ENCODE measurements around the gene FLOT1. TPM values are rescaled to one million over a fixed set of nuclear protein-coding genes. Genes with fewer than 3 reads are reported as not detected.

Gene FLOT1
- total and polyA plus RNA-seq, 2 of the 13 experiments (the other 11 are each of a cell fraction or from before 2014, with no cell fraction given) = 82.3 to 130 TPM

DNA sequence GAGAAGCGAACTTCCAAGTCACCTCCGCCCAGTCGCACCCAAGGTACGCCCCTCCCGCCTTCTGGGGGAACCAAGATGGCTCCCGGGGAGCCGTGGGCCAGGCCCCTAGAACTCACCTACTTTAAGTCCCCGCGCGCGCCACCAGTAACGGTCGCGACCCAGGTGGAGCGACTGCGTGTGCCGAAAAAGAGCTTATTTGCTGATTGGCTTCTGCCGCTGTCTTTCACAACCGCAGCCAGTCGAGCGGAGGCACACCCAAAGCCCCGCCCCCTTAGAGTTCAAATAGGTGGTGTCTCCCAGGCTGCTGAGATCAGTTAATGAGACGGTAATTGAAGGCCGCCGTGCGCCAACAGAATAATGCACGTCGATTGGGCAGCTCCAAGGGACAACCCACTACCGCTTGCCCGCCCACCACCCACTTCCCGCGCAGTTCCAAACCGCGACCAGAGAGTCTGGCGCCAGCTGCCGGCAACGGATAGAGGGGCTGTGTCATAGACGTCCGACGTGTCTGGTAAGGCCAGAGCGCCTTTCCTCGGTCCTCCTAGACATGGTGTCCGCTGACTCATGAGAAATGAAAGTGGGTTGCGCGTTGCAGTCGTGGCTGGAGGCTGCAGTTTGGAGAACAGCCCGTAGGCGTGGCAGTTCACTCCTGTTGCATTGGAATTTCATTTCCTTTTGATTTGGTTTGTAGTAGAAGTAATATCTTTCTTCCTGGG lies 25.2 kb downstream of the FLOT1 start, which contains the start of gene MDC1 (continued):
- TF ChIP-seq ZNF441 (CRISPR knock-in tag; IDR thresholded peaks at IDR 0.05; ENCODE audit: borderline replicate concordance) = 0 out of 2 replicates have a peak, but pooled peaks have one; percentile 13
- no peak; the same call in 1 of the 2 replicates for TF ChIP-seq ZBTB14 (CRISPR knock-in tag; IDR thresholded peaks at IDR 0.05)
- TF ChIP-seq ZNF841 (CRISPR knock-in tag; IDR thresholded peaks at IDR 0.05; ENCODE audit: borderline replicate concordance) = peak; percentile 89; the same call in 1 of the 2 replicates
- TF ChIP-seq MBNL3 (CRISPR knock-in tag; conservative IDR thresholded peaks at IDR 0.05) = no peak
- TF ChIP-seq, protein P1, sequence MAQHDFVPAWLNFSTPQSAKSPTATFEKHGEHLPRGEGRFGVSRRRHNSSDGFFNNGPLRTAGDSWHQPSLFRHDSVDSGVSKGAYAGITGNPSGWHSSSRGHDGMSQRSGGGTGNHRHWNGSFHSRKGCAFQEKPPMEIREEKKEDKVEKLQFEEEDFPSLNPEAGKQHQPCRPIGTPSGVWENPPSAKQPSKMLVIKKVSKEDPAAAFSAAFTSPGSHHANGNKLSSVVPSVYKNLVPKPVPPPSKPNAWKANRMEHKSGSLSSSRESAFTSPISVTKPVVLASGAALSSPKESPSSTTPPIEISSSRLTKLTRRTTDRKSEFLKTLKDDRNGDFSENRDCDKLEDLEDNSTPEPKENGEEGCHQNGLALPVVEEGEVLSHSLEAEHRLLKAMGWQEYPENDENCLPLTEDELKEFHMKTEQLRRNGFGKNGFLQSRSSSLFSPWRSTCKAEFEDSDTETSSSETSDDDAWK (CRISPR knock-in tag; IDR thresholded peaks at IDR 0.05) = no peak
- TF ChIP-seq KLF16 (CRISPR knock-in tag; IDR thresholded peaks at IDR 0.05) = peak in 1 of 2 experiments; percentile 96; a peak in 2 of 4 replicates
- peak; percentile 93 for TF ChIP-seq ZNF777 (CRISPR knock-in tag; IDR thresholded peaks at IDR 0.05)
- peak; percentile 100 for TF ChIP-seq U2AF1 (optimal IDR thresholded peaks at IDR 0.05; ENCODE audit: low read depth, low read length)
- TF ChIP-seq ZNF7 (CRISPR knock-in tag; IDR thresholded peaks at IDR 0.05) = no peak
- TF ChIP-seq, protein P2, sequence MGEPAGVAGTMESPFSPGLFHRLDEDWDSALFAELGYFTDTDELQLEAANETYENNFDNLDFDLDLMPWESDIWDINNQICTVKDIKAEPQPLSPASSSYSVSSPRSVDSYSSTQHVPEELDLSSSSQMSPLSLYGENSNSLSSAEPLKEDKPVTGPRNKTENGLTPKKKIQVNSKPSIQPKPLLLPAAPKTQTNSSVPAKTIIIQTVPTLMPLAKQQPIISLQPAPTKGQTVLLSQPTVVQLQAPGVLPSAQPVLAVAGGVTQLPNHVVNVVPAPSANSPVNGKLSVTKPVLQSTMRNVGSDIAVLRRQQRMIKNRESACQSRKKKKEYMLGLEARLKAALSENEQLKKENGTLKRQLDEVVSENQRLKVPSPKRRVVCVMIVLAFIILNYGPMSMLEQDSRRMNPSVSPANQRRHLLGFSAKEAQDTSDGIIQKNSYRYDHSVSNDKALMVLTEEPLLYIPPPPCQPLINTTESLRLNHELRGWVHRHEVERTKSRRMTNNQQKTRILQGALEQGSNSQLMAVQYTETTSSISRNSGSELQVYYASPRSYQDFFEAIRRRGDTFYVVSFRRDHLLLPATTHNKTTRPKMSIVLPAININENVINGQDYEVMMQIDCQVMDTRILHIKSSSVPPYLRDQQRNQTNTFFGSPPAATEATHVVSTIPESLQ (CRISPR knock-in tag; conservative IDR thresholded peaks at IDR 0.05) = peak; percentile 85; the same call in 1 of the 2 replicates
- TF ChIP-seq HNRNPK (IDR thresholded peaks at IDR 0.05; ENCODE audit: low read depth, low read length, poor library complexity, severe bottlenecking) = no peak
- TF ChIP-seq RXRA (CRISPR knock-in tag; IDR thresholded peaks at IDR 0.05) = peak; percentile 86
- TF ChIP-seq ZEB1 (IDR thresholded peaks at IDR 0.05; ENCODE audit: insufficient replicate concordance, low read depth) = peak; percentile 67
- peak; percentile 29; the same call in 1 of the 2 replicates for TF ChIP-seq RCOR2 (CRISPR knock-in tag; IDR thresholded peaks at IDR 0.05)
- peak; percentile 88 for TF ChIP-seq ZSCAN31 (CRISPR knock-in tag; IDR thresholded peaks at IDR 0.05; ENCODE audit: low read depth)
- TF ChIP-seq CHCHD3 (CRISPR knock-in tag; IDR thresholded peaks at IDR 0.05) = peak; percentile 40; the same call in 1 of the 2 replicates
- peak; percentile 93 for TF ChIP-seq SALL1 (CRISPR knock-in tag; IDR thresholded peaks at IDR 0.05)
- peak; percentile 80; the same call in 1 of the 2 replicates for TF ChIP-seq PCBP1 (IDR thresholded peaks at IDR 0.05; ENCODE audit: borderline replicate concordance, low read depth, low read length)
- peak; percentile 93; the same call in 1 of the 2 replicates for TF ChIP-seq ZNF614 (CRISPR knock-in tag; IDR thresholded peaks at IDR 0.05; ENCODE audit: borderline replicate concordance)
- TF ChIP-seq CBX5 (CRISPR knock-in tag; IDR thresholded peaks at IDR 0.05; ENCODE audit: borderline replicate concordance) = peak; percentile 98; the same call in 1 of the 2 replicates
- peak; percentile 94 for TF ChIP-seq ZFP91 (CRISPR knock-in tag; IDR thresholded peaks at IDR 0.05; ENCODE audit: borderline replicate concordance)
